HUES6 (cell line): ENCODE results near the gene ETV4.
"Not testable (repeated sequence)": the region's sequence is repeated elsewhere in the genome, so short reads cannot be mapped to it uniquely, and the experiment has no call there.

Source experiments
- H3K27ac ChIP-seq: 2 replicates; pipeline ENCODE4 v1.7.0; 2013; ENCODE audit warnings: low read depth, mild to moderate bottlenecking, low read length, inconsistent platforms
- H3K27me3 ChIP-seq: 2 replicates; pipeline ENCODE4 v1.6.1; 2013; ENCODE audit warnings: low read length; ENCODE audit not compliant: control insufficient read depth, insufficient read depth
- H3K36me3 ChIP-seq: 2 replicates; pipeline ENCODE4 v1.6.1; 2013; ENCODE audit warnings: low read length; ENCODE audit not compliant: control insufficient read depth, insufficient read depth
- H3K4me1 ChIP-seq: 2 replicates; pipeline ENCODE4 v1.6.1; 2013; ENCODE audit warnings: low read length; ENCODE audit not compliant: control insufficient read depth, insufficient read depth
- H3K4me3 ChIP-seq: 2 replicates; pipeline ENCODE4 v1.5.1; 2013; ENCODE audit warnings: low read depth, low read length
- H3K9ac ChIP-seq: one replicate; pipeline ENCODE4 v1.6.1; 2013; ENCODE audit warnings: mild to moderate bottlenecking, low read length
- H3K9me3 ChIP-seq: 2 replicates; pipeline ENCODE4 v1.6.1; 2013; ENCODE audit warnings: low read depth, low read length; ENCODE audit not compliant: control insufficient read depth, insufficient read depth

ETV4 gene

DNA sequence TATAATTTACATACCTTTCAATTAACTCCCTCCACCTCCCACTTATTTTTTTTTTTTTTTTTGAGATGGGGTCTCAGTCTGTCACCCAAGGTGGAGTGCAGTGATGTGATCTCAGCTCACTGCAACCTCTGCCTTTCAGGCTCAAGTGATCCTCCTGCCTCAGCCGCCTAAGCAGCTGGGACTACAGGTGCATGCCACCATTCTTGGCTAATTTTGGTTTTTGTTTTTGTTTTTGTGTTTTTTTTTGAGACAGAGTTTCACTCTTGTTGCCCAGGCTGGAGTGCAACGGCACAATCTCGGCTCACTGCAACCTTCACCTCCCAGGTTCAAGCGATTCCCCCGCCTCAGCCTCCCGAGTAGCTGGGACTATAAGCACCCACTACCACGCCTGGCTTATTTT lies 36.7 kb downstream of the ETV4 start:
- not testable (repeated sequence) for H3K4me3 ChIP-seq, H3K27ac ChIP-seq, H3K27me3 ChIP-seq, H3K9ac ChIP-seq, H3K4me1 ChIP-seq, H3K9me3 ChIP-seq
- peaks cover 89% of the 10 kb centered on the region for H3K36me3 ChIP-seq

DNA sequence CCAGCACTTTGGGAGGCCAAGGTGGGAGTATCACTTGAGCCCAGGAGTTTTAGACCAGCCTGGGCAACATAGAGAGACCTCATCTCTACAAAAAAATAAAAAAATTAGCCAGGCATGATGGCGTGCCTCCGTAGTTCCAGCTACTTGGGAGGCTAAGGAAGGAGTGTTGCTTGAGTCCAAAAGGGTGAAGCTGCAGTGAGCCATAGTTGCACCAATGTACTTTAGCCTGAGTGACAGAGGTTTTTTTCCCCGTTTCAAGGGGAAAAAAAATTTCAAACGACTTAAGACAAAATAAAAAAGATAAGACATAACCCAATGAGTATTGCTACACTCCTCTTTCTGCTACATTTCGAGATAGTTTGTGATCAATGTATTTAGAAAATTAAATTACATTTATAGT lies 55.5 kb downstream of the ETV4 start:
- H3K36me3 ChIP-seq = peaks cover 54% of the 10 kb centered on the region

DNA sequence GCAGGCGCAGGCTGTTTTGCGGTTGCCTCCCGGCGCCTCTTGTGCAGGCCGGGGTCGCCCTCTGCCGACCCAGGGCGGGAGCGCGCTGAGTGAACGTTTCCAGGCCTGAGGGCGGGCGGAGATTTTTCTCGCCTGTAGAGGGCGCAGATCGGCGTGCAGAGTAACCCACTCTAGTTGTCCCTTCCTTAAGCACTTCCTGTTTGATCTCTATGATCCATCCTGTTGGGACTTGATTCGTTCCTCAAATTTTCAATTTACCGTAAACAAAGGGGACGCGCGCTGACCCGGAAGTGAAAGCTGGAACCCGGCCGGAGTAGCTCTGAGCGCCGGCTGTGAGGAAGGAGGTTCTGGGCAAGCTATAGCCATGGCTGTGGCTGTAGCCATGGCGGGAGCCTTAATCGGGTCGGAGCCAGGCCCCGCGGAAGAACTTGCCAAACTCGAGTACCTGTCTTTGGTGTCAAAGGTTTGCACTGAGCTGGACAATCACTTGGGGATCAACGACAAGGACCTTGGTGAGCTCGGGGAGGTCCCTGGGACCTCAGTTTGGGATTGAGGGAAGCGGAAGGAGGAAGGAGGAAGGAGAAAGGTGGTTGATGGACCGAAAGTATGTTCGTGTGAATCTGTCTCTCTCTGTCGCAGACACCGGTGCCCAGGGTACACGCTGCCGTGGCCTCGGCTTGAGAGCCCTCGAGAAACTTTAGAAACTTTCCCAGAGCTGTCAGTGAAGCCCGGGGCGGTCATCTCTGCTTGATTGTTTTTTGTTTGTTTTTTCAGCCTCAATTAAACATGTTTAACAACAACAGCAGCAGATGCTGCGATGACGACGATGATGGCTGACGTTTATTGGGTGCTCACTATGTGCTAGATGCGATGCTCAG lies 62.2 kb downstream of the ETV4 start, which contains the start of gene DHX8:
TSS of gene DHX8 (plus strand) at position 302 of the 878 bp plus-strand sequence. CDS start at position 365, 63 bp downstream.
- Histone ChIP-seq H3K9ac (peak within 1 kb of the TSS; percentile 91), H3K36me3 (no peaks in the 10 kb centered on the region), H3K4me1 (peaks cover 12% of the 10 kb centered on the region), H3K9me3 (no peaks in the 10 kb centered on the region), H3K4me3 (peak within 1 kb of the TSS; percentile 97), H3K27ac (peak within 1 kb of the TSS; percentile 76), H3K27me3 (no peaks in the 10 kb centered on the region)

More for the DNA sequence above, 55.5 kb downstream of the ETV4 start:
- no peak overlapping the region for H3K27ac ChIP-seq
- H3K4me3 ChIP-seq = no peak overlapping the region
- H3K9me3 ChIP-seq = no peaks in the 10 kb centered on the region
- no peak overlapping the region for H3K9ac ChIP-seq
- H3K4me1 ChIP-seq = no peaks in the 10 kb centered on the region
- H3K27me3 ChIP-seq = no peaks in the 10 kb centered on the region

DNA sequence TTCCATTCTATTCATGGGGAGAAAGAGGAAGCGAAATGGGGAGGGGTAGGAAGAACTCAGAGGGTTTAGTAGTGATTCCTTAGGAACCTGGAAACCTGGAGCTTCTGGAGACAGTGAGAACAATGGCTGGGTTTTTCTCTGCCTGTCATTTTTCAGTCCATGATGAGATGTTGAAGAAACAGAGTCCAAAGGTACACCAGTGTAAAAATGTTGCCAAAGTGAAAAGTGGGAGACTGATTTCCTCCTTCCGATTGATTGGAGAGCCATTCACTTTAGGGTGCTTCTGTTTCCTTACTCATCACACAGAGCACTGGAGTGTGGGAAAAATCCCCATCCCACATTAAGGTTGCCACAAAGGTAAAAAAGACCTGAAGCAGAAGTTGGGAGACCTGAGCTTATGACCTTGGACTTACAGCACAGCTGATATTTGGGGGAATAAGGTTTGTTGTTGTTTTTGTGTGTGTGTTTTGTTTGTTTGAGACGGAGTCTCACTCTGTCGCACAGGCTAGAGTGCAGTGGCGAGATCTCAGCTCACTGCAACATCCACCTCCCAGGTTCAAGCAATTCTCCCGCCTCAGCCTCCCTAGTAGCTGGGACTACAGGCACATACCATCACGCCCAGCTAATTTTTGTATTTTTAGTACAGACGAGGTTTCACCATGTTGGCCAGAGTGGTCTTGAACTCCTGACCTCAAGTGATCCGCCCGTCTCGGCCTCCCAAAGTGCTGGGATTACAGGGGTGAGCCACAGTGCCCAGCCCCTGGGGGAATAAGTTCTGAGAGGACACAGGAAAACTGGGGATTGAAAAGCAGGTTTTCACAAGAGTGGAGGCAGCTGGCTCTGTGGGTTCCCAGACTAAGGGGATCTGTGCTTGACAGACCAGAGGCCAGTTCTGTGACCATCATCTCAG lies 63.8 kb downstream of the ETV4 start:
- Histone ChIP-seq H3K36me3 (no peaks in the 10 kb centered on the region), H3K27me3 (no peaks in the 10 kb centered on the region), H3K27ac (no peak overlapping the region), H3K4me3 (no peak overlapping the region), H3K9me3 (no peaks in the 10 kb centered on the region), H3K4me1 (peaks cover 19% of the 10 kb centered on the region), H3K9ac (no peak overlapping the region)

DNA sequence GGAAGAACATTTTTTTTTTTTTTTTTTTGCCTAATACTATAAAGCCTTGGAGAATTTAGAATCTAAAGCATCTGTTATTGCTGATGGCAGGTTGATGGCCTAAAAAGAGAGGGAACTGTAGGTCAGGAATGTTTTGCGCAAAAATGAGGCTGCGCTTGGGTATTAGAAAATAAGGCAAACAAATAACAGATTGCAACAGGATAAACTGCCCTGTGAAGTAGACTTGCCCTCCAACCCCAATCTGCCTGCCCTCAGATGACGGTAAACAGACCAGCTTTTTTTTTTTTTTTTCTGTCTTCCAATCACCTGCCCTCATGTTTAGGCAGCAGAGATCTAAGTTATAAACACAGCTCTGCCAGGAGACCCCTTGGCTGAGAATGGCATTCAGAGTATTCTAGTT lies 66.2 kb downstream of the ETV4 start:
- H3K27me3 ChIP-seq = no peaks in the 10 kb centered on the region
- no peaks in the 10 kb centered on the region for H3K9me3 ChIP-seq
- peaks cover 14% of the 10 kb centered on the region for H3K4me1 ChIP-seq
- H3K4me3 ChIP-seq = no peak overlapping the region
- no peaks in the 10 kb centered on the region for H3K36me3 ChIP-seq
- no peak overlapping the region for H3K9ac ChIP-seq
- H3K27ac ChIP-seq = no peak overlapping the region
